ENCODE results near the gene JPH2. TPM values are rescaled to one million over a fixed set of nuclear protein-coding genes. Genes with fewer than 3 reads are reported as not detected.

Gene JPH2
- total RNA-seq, 1 donor from 2014 or later: 0.80 TPM

GRCh38 chr20:44222633-44223368 lies 35.8 kb upstream of the JPH2 start:
- H3K9me3 Mint-ChIP-seq (ENCODE audit: unreplicated experiment): no peaks in the 10 kb centered on the region
- no peaks in the 10 kb centered on the region for H3K36me3 Mint-ChIP-seq (ENCODE audit: low read depth, unreplicated experiment)
- TF ChIP-seq CTCF (IDR thresholded peaks at IDR 0.05; ENCODE audit: unreplicated experiment): peak; percentile 25
- no peak overlapping the region for H3K27ac Mint-ChIP-seq (ENCODE audit: unreplicated experiment)
- peak; percentile 23 for DNase-seq (ENCODE audit: low spot score)
- H3K4me1 Mint-ChIP-seq (ENCODE audit: unreplicated experiment): peaks cover 2% of the 10 kb centered on the region
- peaks cover 4% of the 10 kb centered on the region for H3K27me3 Mint-ChIP-seq (ENCODE audit: unreplicated experiment)
- H3K4me3 Mint-ChIP-seq (ENCODE audit: unreplicated experiment): no peak overlapping the region

- H3K27me3 Mint-ChIP-seq (ENCODE audit: unreplicated experiment): peaks cover 4% of the 10 kb centered on the region
- no peak for DNase-seq (ENCODE audit: low spot score)
- no peak overlapping the region for H3K27ac Mint-ChIP-seq (ENCODE audit: unreplicated experiment)
- H3K4me3 Mint-ChIP-seq (ENCODE audit: unreplicated experiment): no peak overlapping the region
- no peaks in the 10 kb centered on the region for H3K9me3 Mint-ChIP-seq (ENCODE audit: unreplicated experiment)
- TF ChIP-seq CTCF (IDR thresholded peaks at IDR 0.05; ENCODE audit: unreplicated experiment): no peak
- H3K4me1 Mint-ChIP-seq (ENCODE audit: unreplicated experiment): peaks cover 2% of the 10 kb centered on the region
- H3K36me3 Mint-ChIP-seq (ENCODE audit: low read depth, unreplicated experiment): no peaks in the 10 kb centered on the region
These were observed 35.0 kb upstream of the JPH2 start for GRCh38 chr20:44222027-44222426.

- no peak for TF ChIP-seq CTCF (IDR thresholded peaks at IDR 0.05; ENCODE audit: unreplicated experiment)
- no peak for DNase-seq (ENCODE audit: low spot score)
- Mint-ChIP-seq H3K9me3 (ENCODE audit: unreplicated experiment) (no peaks in the 10 kb centered on the region), H3K4me1 (ENCODE audit: unreplicated experiment) (peaks cover 2% of the 10 kb centered on the region), H3K27ac (ENCODE audit: unreplicated experiment) (no peak overlapping the region), H3K4me3 (ENCODE audit: unreplicated experiment) (no peak overlapping the region), H3K36me3 (ENCODE audit: low read depth, unreplicated experiment) (no peaks in the 10 kb centered on the region), H3K27me3 (ENCODE audit: unreplicated experiment) (peaks cover 4% of the 10 kb centered on the region)
These were observed 34.5 kb upstream of the JPH2 start for GRCh38 chr20:44221368-44221954.

- no peak for DNase-seq (ENCODE audit: low spot score)
- H3K4me1 Mint-ChIP-seq (ENCODE audit: unreplicated experiment): peaks cover 2% of the 10 kb centered on the region
- H3K27ac Mint-ChIP-seq (ENCODE audit: unreplicated experiment): no peak overlapping the region
- TF ChIP-seq CTCF (IDR thresholded peaks at IDR 0.05; ENCODE audit: unreplicated experiment): no peak
- no peak overlapping the region for H3K4me3 Mint-ChIP-seq (ENCODE audit: unreplicated experiment)
- no peaks in the 10 kb centered on the region for H3K36me3 Mint-ChIP-seq (ENCODE audit: low read depth, unreplicated experiment)
- peaks cover 4% of the 10 kb centered on the region for H3K27me3 Mint-ChIP-seq (ENCODE audit: unreplicated experiment)
- H3K9me3 Mint-ChIP-seq (ENCODE audit: unreplicated experiment): no peaks in the 10 kb centered on the region
These were observed 32.8 kb upstream of the JPH2 start for GRCh38 chr20:44219791-44220190.

- no peaks in the 10 kb centered on the region for H3K36me3 Mint-ChIP-seq (ENCODE audit: low read depth, unreplicated experiment)
- peaks cover 4% of the 10 kb centered on the region for H3K27me3 Mint-ChIP-seq (ENCODE audit: unreplicated experiment)
- peaks cover 2% of the 10 kb centered on the region for H3K4me1 Mint-ChIP-seq (ENCODE audit: unreplicated experiment)
- no peak for DNase-seq (ENCODE audit: low spot score)
- H3K27ac Mint-ChIP-seq (ENCODE audit: unreplicated experiment): no peak overlapping the region
- no peak overlapping the region for H3K4me3 Mint-ChIP-seq (ENCODE audit: unreplicated experiment)
- TF ChIP-seq CTCF (IDR thresholded peaks at IDR 0.05; ENCODE audit: unreplicated experiment): no peak
- H3K9me3 Mint-ChIP-seq (ENCODE audit: unreplicated experiment): no peaks in the 10 kb centered on the region
These were observed 32.3 kb upstream of the JPH2 start for GRCh38 chr20:44219170-44219730.
